SK-N-SH (cell line): ENCODE data around the gene NCDN. TPM values are rescaled to one million over a fixed set of nuclear protein-coding genes. Genes with fewer than 3 reads are reported as not detected.

Experiments
- CTCF ChIA-PET: fragments of 300-600, 350-600 bp; formaldehyde crosslinking; extraction: SDS; loops from one replicate; lab custom pipeline; 2021; lab: Yijun Ruan, JAX
- POLR2A ChIA-PET: fragments of 350-600 bp; sonication (Branson Sonifier 250); formaldehyde crosslinking; extraction: SDS; loops from one replicate; lab custom pipeline; 2020; ENCODE audit warnings: antibody characterized with exemption, inconsistent platforms; lab: Yijun Ruan, JAX
- DNase-seq: peaks from one replicate; pipeline ENCODE4 v3.0.0; 2012
- H2AFZ ChIP-seq: fragments of 200-600 bp; sonication (generic); 2 replicates; pipeline ENCODE4 v1.8.1; 2016; ENCODE audit warnings: antibody characterized with exemption, mild to moderate bottlenecking, low read depth
- H3F3A ChIP-seq: fragments of 200-600 bp; sonication (generic); replicated peaks from 2 replicates; pipeline ENCODE3; 2016; ENCODE audit warnings: antibody characterized with exemption, mild to moderate bottlenecking; ENCODE audit not compliant: insufficient read depth
- H3K27ac ChIP-seq, 2 experiments: fragments of 200-500 bp in 1 of 2; fragments of 200-600 bp in 1 of 2; sonication (Bioruptor generic) in 1 of 2; sonication (generic), shearing (Covaris generic) in 1 of 2; 2 replicates each; pipeline versions ENCODE4 v1.5.1 to v1.6.1; 2014 to 2016; ENCODE audit warnings: low read depth in 2 of 2, inconsistent platforms in 1 of 2, low read length in 1 of 2, mild to moderate bottlenecking in 1 of 2, mixed read lengths in 1 of 2
- H3K27me3 ChIP-seq: fragments of 200-600 bp; sonication (generic), shearing (Covaris generic); 2 replicates; pipeline ENCODE4 v1.6.1; 2016; ENCODE audit warnings: mixed run types; ENCODE audit not compliant: insufficient read depth
- H3K36me3 ChIP-seq, 2 experiments: fragments of 200-500 bp in 1 of 2; fragments of 200-600 bp in 1 of 2; sonication (Bioruptor generic) in 1 of 2; sonication (generic) in 1 of 2; replicated peaks in 1 of 2; 2 replicates each; pipeline versions ENCODE3 to v1.5.1; 2014 to 2016; ENCODE audit warnings: low read length in 1 of 2, mild to moderate bottlenecking in 1 of 2; ENCODE audit not compliant: insufficient read depth in 2 of 2, control insufficient read depth in 1 of 2
- H3K4me1 ChIP-seq, 2 experiments: fragments of 200-500 bp in 1 of 2; fragments of 200-600 bp in 1 of 2; sonication (Bioruptor generic) in 1 of 2; sonication (generic), shearing (Covaris generic) in 1 of 2; 2 replicates each; pipeline versions ENCODE4 v1.5.1 to v1.6.1; 2014 to 2016; ENCODE audit warnings: low read depth in 1 of 2, low read length in 1 of 2, mixed run types in 1 of 2; ENCODE audit not compliant: insufficient read depth in 2 of 2, control insufficient read depth in 1 of 2
- H3K4me2 ChIP-seq: fragments of 200-600 bp; sonication (generic), shearing (Covaris generic); 2 replicates; pipeline ENCODE4 v1.6.1; 2017; ENCODE audit warnings: mixed run types
- H3K4me3 ChIP-seq, 2 experiments: fragments of 200-500 bp in 1 of 2; fragments of 200-600 bp in 1 of 2; sonication (Bioruptor generic) in 1 of 2; sonication (generic), shearing (Covaris generic) in 1 of 2; 2 replicates each; pipeline versions ENCODE4 v1.5.1 to v1.8.1; 2014 to 2016; ENCODE audit warnings: low read depth in 2 of 2, inconsistent platforms in 1 of 2, low read length in 1 of 2, mild to moderate bottlenecking in 1 of 2, mixed read lengths in 1 of 2, moderate library complexity in 1 of 2
- H3K79me2 ChIP-seq: fragments of 200-600 bp; sonication (generic); 2 replicates; pipeline ENCODE4 v1.8.1; 2017; ENCODE audit warnings: mild to moderate bottlenecking; ENCODE audit not compliant: insufficient read depth
- H3K9ac ChIP-seq: fragments of 200-600 bp; sonication (generic); 2 replicates; pipeline ENCODE4 v1.6.1; 2017; ENCODE audit warnings: mixed run types
- H3K9me2 ChIP-seq: fragments of 200-600 bp; sonication (generic); 2 replicates; pipeline ENCODE4 v1.6.1; 2017; ENCODE audit warnings: mixed run types
- H3K9me3 ChIP-seq: fragments of 200-600 bp; sonication (generic); 2 replicates; pipeline ENCODE4 v1.6.1; 2017; ENCODE audit warnings: mixed run types, mild to moderate bottlenecking, moderate library complexity
- H4K20me1 ChIP-seq: fragments of 200-600 bp; sonication (generic); 2 replicates; pipeline ENCODE4 v1.6.1; 2017; ENCODE audit warnings: mild to moderate bottlenecking, mixed run types; ENCODE audit not compliant: insufficient read depth
- CHD2 ChIP-seq: fragments of 150-350 bp; IDR thresholded peaks from 2 replicates; pipeline ENCODE4 v1.6.1; 2018; ENCODE audit warnings: low read length; ENCODE audit not compliant: partially characterized antibody
- CTCF ChIP-seq: fragments of 200-600 bp; sonication (generic); IDR thresholded peaks from 2 replicates; pipeline ENCODE4 v1.6.1; 2017; ENCODE audit warnings: antibody characterized with exemption, mild to moderate bottlenecking, moderate library complexity
- ELF1 ChIP-seq: IDR thresholded peaks from 2 replicates; pipeline ENCODE4 v1.4.0; 2012
- EP300 ChIP-seq, 2 experiments: IDR thresholded peaks; 2 replicates each; pipeline versions ENCODE4 v1.4.0 to v1.6.1; 2012; ENCODE audit warnings: borderline replicate concordance in 1 of 2, low read depth in 1 of 2, low read length in 1 of 2
- EZH2phosphoT487 ChIP-seq: fragments of 200-600 bp; sonication (generic); IDR thresholded peaks from 2 replicates; pipeline ENCODE4 v1.6.1; 2017; ENCODE audit warnings: low read depth, mixed run types, mild to moderate bottlenecking, antibody characterized with exemption, moderate library complexity, borderline replicate concordance
- FOXM1 ChIP-seq: IDR thresholded peaks from 2 replicates; pipeline ENCODE4 v1.4.0; 2012; ENCODE audit warnings: low read depth, mild to moderate bottlenecking
- GABPA ChIP-seq: IDR thresholded peaks from 2 replicates; pipeline ENCODE4 v1.4.0; 2012; ENCODE audit warnings: low read depth, mild to moderate bottlenecking
- NFIC ChIP-seq: IDR thresholded peaks from 2 replicates; pipeline ENCODE4 v1.4.0; 2012; ENCODE audit warnings: borderline replicate concordance
- SMC3 ChIP-seq: IDR thresholded peaks from 2 replicates; pipeline ENCODE4 v1.6.1; 2012; ENCODE audit warnings: low read depth, low read length, improper control_type of control experiment
- TAF1 ChIP-seq: IDR thresholded peaks from 2 replicates; pipeline ENCODE4 v1.6.1; 2012; ENCODE audit warnings: low read depth, mild to moderate bottlenecking, low read length, moderate library complexity, borderline replicate concordance
- TEAD4 ChIP-seq: IDR thresholded peaks from 2 replicates; pipeline ENCODE4 v1.4.0; 2012; ENCODE audit warnings: mild to moderate bottlenecking, borderline replicate concordance; ENCODE audit not compliant: insufficient read depth
- YY1 ChIP-seq: IDR thresholded peaks from 2 replicates; pipeline ENCODE4 v1.4.0; 2012; ENCODE audit warnings: low read depth, mild to moderate bottlenecking
- ZBTB33 ChIP-seq: IDR thresholded peaks from 2 replicates; pipeline ENCODE4 v1.4.0; 2012; ENCODE audit warnings: low read depth, borderline replicate concordance
- WGBS: methylation state at CpG from one replicate; pipeline ENCODE4 v1.1.6; 2017; ENCODE audit warnings: low lambda C conversion rate; 5-methylcytosine and 5-hydroxymethylcytosine counted together
- polyA plus RNA-seq, 3 experiments: library from polyadenylated mRNA; depleted of rRNA; stranded (reverse); fragments of >200 nt; gene quantifications; 2 replicates each; pipeline ENCODE4 v1.2.3, GENCODE V29; 2012
- TF ChIP-seq, protein P1 (sequence below): fragments of 150-350 bp; IDR thresholded peaks from 2 replicates; pipeline ENCODE4 v1.6.1; 2016; ENCODE audit warnings: mild to moderate bottlenecking, low read depth, low read length
- TF ChIP-seq, protein P2 (sequence below): fragments of 150-350 bp; IDR thresholded peaks from 2 replicates; pipeline ENCODE4 v1.6.1; 2017; ENCODE audit warnings: antibody characterized with exemption, low read length, low read depth, borderline replicate concordance
- TF ChIP-seq, protein P3 (sequence below): IDR thresholded peaks from 2 replicates; pipeline ENCODE4 v1.4.0; 2012; ENCODE audit warnings: low read depth, borderline replicate concordance
- TF ChIP-seq, protein P4 (sequence below): IDR thresholded peaks from 2 replicates; pipeline ENCODE4 v1.4.0; 2012; ENCODE audit warnings: low read depth

Gene NCDN
- polyA plus RNA-seq, 1 of the 3 experiments (the other 2 are of a cell fraction) = 38.3 TPM

GRCh38 chr1:35570589-35571137, 13.1 kb downstream of the NCDN start:
- no peak for TF ChIP-seq EP300 (IDR thresholded peaks at IDR 0.05; ENCODE audit: borderline replicate concordance in 1 of 2, low read depth in 1 of 2, low read length in 1 of 2)
- H3K4me3 ChIP-seq = no peak overlapping the region
- H3K4me1 ChIP-seq = peaks cover 0 to 10% of the 10 kb centered on the region in 2 experiments; a peak in 1 of 4 replicates
- CTCF ChIA-PET = interaction anchor here (0.8 to 11.7 kb wide), 7 partner anchors 16 to 204 kb away, joined by 3 to 347 read pairs (median 3); partner anchors contain the start of gene C1orf216
- no peaks in the 10 kb centered on the region for H3K27me3 ChIP-seq
- H3K4me2 ChIP-seq = no peak overlapping the region
- POLR2A ChIA-PET = interaction anchor here (1.1 kb wide), 1 partner anchor 137 kb away, joined by 3 read pairs; no protein-coding TSS in a partner anchor
- H2AFZ ChIP-seq = no peak overlapping the region
- H4K20me1 ChIP-seq = no peaks in the 10 kb centered on the region
- no peak overlapping the region for H3K9ac ChIP-seq
- no peaks in the 10 kb centered on the region for H3F3A ChIP-seq
- H3K36me3 ChIP-seq = peaks cover 0 to 9% of the 10 kb centered on the region in 2 experiments
- no peak overlapping the region for H3K27ac ChIP-seq
- DNase-seq = peak; percentile 3
- 88% methylated on average over 10 of the region's 10 CpGs for WGBS
- no peaks in the 10 kb centered on the region for H3K9me2 ChIP-seq
- H3K9me3 ChIP-seq = no peaks in the 10 kb centered on the region
- no peaks in the 10 kb centered on the region for H3K79me2 ChIP-seq

DNA sequence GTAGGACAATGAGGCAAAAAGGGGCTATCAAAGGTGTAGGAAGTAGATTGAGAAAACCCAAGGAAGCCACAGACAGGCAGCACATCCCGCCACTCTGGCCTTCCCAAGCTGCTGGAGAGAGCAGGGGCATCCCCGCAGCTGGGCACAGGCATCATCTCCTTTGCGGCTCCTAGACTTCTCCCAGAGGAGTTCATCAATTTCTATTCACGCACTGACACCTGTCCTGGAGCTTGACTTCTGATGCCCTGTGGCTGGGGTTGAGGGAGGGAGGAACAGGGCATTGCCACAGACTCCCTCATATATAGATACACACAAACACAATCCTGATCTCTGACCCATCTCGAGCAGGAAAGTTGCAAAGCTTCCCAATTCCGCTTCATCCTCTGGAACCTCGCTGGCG, 13.7 kb downstream of the NCDN start:
- no peaks in the 10 kb centered on the region for H3K9me2 ChIP-seq
- H3K79me2 ChIP-seq = no peaks in the 10 kb centered on the region
- H2AFZ ChIP-seq = no peak overlapping the region
- H3K36me3 ChIP-seq = peaks cover 0 to 6% of the 10 kb centered on the region in 2 experiments
- H3K27ac ChIP-seq = no peak overlapping the region
- H3F3A ChIP-seq = no peaks in the 10 kb centered on the region
- no peaks in the 10 kb centered on the region for H3K9me3 ChIP-seq
- H3K4me3 ChIP-seq = no peak overlapping the region
- 89% methylated on average over 7 of the region's 8 CpGs for WGBS
- ChIA-PET CTCF (interaction anchor here (0.8 to 11.7 kb wide), 8 partner anchors 15 to 204 kb away, joined by 3 to 347 read pairs (median 4); partner anchors contain the start of gene C1orf216), POLR2A (interaction anchor here (1.1 kb wide), 1 partner anchor 137 kb away, joined by 3 read pairs; no protein-coding TSS in a partner anchor)
- no peaks in the 10 kb centered on the region for H3K27me3 ChIP-seq
- H3K9ac ChIP-seq = no peak overlapping the region
- H3K4me1 ChIP-seq = peaks cover 0 to 10% of the 10 kb centered on the region in 2 experiments; a peak in 1 of 4 replicates
- DNase-seq = peak; percentile 14
- no peak overlapping the region for H3K4me2 ChIP-seq
- no peaks in the 10 kb centered on the region for H4K20me1 ChIP-seq
- TF ChIP-seq EP300 (IDR thresholded peaks at IDR 0.05; ENCODE audit: borderline replicate concordance in 1 of 2, low read depth in 1 of 2, low read length in 1 of 2) (no peak), CHD2 (no peak), ZBTB33 (no peak), TAF1 (no peak), GABPA (no peak), NFIC (no peak), YY1 (no peak), EZH2phosphoT487 (no peak), ELF1 (no peak), SMC3 (no peak), FOXM1 (no peak), CTCF (no peak), TEAD4 (no peak)
- TF ChIP-seq, protein P1, sequence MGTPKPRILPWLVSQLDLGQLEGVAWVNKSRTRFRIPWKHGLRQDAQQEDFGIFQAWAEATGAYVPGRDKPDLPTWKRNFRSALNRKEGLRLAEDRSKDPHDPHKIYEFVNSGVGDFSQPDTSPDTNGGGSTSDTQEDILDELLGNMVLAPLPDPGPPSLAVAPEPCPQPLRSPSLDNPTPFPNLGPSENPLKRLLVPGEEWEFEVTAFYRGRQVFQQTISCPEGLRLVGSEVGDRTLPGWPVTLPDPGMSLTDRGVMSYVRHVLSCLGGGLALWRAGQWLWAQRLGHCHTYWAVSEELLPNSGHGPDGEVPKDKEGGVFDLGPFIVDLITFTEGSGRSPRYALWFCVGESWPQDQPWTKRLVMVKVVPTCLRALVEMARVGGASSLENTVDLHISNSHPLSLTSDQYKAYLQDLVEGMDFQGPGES = no peak
- TF ChIP-seq, protein P2, sequence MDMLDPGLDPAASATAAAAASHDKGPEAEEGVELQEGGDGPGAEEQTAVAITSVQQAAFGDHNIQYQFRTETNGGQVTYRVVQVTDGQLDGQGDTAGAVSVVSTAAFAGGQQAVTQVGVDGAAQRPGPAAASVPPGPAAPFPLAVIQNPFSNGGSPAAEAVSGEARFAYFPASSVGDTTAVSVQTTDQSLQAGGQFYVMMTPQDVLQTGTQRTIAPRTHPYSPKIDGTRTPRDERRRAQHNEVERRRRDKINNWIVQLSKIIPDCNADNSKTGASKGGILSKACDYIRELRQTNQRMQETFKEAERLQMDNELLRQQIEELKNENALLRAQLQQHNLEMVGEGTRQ = no peak
- TF ChIP-seq, protein P3, sequence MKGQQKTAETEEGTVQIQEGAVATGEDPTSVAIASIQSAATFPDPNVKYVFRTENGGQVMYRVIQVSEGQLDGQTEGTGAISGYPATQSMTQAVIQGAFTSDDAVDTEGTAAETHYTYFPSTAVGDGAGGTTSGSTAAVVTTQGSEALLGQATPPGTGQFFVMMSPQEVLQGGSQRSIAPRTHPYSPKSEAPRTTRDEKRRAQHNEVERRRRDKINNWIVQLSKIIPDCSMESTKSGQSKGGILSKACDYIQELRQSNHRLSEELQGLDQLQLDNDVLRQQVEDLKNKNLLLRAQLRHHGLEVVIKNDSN = no peak
- TF ChIP-seq, protein P4, sequence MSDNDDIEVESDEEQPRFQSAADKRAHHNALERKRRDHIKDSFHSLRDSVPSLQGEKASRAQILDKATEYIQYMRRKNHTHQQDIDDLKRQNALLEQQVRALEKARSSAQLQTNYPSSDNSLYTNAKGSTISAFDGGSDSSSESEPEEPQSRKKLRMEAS = no peak
